Measurements from ENCODE around the gene NLGN4X.
A peak's percentile ranks its signal among the peaks of the same experiment; 100 is the strongest.
"Not testable (repeated sequence)": the region's sequence is repeated elsewhere in the genome, so short reads cannot be mapped to it uniquely, and the experiment has no call there.

Gene NLGN4X

DNA sequence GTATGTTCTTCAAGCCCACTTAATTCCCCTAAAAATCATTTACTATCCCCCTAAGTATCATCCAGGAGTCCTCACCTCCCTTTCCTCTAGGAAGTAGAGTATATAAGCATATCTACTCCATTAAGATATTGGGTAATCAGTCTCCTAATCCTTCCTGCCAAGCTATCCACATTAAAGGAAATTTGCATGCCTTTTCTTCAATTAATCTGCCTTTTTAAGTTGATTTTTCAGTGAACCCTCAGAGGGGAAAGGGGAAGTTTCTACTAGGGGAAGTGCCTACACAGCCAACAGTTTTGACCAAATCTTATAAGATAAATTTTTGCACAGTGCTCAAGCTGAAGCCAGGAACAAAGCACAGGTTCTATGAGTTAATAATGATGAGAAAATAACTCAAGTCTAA, 222.8 kb downstream of the NLGN4X start:
- DNase-seq (ENCODE audit: low spot score), result no peak

DNA sequence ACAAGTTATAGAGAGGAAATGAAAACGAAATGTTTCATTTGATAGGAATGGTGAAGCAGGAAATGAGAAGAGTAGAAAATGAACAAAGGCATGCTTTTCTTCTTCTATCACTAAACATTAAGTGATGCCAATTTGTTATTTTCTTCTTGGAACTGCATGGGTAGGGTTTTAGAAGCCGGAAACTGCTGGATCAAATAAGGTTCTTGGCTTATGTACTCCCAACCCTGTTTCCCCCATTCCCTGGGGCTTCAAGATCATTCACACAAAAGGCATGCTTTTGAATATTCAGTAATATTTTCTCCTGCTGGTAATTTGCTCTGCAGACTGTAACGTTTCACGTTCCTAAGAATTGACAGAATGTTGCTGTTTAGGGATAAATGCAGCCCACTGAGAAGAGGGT, 224.1 kb downstream of the NLGN4X start:
- DNase-seq (ENCODE audit: low spot score), result no peak

DNA sequence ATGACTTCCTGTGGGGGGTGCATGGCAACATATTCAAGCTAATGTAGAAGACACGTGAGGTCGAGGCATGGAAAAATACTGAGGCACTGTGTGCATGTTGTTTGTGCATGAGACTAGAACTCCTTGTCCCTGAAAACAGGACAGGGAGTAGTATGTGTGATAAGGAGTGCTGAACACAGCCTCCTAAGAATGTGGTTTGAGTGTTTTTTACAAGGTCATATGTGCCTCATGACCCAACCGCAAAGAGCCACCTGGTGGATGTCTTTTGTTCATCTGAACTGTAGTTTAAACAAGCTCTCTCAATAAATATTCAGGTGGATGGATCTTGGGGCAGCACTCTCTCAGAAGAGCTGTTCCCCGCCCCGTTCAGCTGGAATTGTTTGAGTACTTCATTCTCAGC, 226.6 kb downstream of the NLGN4X start:
- no peak for DNase-seq (ENCODE audit: low spot score)

DNA sequence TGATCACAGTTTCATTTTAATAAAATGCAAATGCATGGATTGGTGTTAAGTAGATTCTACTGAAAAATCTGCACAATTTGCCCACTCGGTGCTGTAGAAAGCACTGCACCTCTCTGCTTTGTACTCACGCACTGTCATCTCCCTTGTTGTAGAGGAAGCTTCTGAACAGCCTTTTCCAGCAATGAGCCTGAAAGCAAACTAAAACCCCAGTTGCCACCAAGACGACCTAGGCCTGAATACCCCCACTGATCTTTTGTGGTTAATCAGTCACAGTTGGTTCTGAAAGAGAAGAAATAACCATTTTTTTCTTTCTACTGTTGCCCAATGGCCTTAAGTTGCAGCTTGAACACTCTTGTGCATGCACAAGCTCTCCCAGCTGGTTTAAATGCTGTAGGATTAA, 229.8 kb downstream of the NLGN4X start:
- no peak for DNase-seq (ENCODE audit: low spot score)

DNA sequence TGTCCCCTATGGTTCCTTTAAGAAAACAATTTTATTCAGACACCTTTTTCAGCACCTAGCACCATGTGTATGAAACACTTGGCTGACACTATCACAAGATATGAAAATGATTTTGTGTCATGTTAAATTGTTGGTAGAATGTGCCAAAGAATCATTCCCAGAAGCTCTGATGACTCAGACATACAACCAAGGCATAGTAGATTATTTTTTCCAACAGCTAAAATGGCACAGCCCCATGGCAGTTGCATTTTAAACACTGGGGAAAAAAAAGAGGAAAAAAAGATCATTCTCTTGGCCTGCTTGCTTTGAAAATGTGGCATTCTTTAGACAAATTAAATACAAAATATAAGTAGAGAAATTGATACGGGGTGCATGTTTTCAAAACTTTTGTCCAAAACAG, 230.2 kb downstream of the NLGN4X start:
- no peak for DNase-seq (ENCODE audit: low spot score)

DNA sequence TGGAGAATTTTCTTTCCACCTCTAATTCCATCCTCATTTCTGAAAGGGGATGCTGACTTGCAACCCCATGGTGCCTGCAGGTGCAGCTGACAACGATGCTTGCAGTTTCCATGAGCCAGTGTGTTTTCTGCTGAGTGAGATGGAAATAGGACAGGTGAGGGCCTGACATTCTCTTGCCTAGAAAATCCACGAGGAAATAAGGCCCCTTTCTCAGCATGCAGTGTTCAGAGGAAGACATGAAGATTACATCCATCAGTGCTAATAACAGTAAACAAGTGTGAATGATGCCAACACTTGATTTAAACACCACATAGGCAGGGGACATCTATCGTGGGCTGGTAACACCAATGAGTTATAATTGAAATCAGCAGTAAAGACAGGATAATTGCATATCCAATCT, 237.3 kb downstream of the NLGN4X start:
- no peak for DNase-seq (ENCODE audit: low spot score)

DNA sequence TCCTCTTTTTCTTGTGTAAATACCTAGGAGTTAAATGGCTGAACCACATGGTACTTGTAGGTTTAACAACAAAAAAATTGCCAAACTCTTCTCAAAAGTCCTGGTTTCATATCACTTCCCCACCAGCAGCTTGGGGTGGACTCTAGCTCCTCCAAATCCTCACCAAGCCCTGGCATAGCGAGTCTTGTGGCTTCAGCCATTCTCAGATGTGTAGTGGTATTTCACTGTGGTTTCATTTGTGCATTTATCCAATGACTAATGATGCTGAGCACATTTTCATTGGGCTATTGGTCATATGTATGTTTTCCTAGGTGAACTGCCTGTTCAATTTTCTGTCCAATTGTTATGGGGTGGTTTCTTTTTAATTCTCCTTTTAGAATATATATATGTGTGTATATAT, 249.3 kb downstream of the NLGN4X start:
- DNase-seq (ENCODE audit: low spot score), result no peak

DNA sequence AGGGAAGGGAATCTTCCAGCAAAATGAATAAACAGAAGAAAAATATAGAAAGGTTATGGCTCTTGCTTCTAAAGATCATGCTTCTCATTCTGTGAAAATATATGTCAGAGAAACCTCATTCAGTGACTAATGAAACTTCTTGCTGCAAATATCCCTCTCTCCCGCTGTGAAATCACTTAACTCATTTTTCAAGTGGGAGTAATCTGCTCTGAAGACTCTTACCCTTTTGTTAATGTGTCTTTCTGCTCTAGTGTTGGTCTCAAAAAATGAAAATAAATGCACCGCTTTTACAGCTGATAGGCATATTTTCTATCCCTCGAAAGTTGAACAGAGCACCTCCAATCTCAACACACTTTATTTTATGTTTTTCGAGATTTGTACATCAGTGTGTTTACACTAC, 252.3 kb downstream of the NLGN4X start:
- no peak for DNase-seq (ENCODE audit: low spot score)

DNA sequence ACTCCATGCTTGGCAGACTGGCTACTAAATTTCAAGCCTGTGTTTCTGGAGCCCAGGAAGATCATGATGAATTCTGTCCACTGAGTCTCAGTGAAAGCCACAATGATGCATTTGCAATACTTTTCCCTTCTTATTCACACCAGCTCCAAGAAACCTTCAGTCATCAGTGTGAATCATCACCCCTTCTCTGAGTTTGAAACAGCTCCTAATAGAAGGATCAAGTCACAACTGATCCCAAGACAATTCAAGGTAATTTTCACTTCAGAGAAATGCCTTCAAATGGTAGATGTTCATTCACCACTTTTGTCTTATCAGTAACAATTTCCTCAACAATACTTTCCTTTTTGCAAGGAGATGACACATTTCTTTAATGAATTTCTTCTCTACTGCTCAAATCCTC, 257.4 kb downstream of the NLGN4X start:
- no peak for DNase-seq (ENCODE audit: low spot score)

DNA sequence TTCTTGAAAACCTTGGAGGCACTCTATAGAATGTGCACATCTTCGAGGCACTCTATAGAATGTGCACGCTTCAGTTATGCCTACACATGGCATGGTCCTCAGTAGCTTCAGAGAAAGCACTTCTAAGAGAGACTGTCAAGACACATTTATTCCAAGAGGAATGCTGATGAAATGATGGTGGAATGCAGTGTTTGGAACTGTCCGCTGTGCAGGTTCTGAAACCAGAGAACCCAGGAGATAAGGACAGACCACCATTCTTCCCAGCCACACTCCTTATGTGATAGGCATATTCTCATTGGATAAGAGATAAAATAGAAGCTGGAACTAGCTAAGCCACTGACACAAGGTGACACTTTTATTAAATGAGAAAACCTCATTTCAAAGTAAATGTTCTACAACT, 263.3 kb downstream of the NLGN4X start:
- DNase-seq (ENCODE audit: low spot score), result no peak

DNA sequence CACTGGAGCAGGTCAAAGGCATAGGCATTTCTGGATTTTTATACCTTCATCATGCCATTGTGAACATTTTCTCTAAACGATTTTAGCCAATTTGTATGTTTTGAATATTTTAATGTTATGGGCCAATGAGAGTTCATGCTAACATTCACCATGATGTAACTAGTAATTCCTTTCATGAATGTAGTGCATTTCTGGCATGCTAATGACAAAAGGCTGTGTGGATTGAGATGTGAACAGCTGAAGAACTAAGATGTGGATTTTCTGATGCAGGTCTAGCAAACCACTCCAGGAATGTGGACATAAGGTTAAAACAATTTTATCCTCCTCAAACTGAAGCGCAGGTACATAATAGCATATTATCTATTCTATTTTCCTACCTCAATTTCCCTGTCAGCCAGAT, 269.4 kb downstream of the NLGN4X start:
- DNase-seq (ENCODE audit: low spot score), result no peak

DNA sequence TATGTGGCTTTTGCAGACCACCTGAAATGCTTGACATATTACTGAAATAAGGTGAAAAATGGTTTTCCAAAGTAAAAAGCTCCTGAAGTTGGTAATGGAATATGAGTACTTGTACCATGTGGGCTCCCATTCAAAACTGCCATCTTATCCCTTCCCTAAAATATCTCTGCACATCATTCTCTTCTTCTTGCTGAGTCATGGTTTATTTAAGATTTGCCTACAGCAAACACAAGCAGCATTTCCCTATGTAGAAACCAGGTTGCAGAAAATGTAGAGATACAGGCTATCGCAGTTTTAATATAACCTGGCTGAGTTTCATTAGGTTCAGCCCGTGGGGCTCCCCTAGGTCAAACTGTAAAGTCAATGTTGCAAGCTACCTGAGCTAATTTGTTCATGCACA, 270.1 kb downstream of the NLGN4X start:
- no peak for DNase-seq (ENCODE audit: low spot score)

DNA sequence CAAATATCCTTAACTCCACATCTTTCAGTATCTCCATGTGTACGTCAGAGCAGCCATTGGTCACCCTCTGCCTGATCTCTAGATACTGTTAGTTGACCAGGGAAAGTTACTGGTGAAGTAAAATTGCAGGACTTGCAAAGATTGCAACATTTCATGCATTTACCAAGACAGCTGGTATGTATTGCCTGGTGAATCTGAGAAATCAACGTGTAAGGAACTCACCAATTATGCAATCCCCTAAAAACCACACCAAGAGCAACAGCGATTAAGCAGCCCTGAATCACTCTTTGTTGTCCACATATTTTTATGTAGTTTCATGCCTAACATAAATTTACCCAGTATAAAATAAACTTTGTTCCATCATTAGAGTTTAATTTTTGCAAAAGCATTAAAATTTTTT, 271.2 kb downstream of the NLGN4X start:
- no peak for DNase-seq (ENCODE audit: low spot score)

DNA sequence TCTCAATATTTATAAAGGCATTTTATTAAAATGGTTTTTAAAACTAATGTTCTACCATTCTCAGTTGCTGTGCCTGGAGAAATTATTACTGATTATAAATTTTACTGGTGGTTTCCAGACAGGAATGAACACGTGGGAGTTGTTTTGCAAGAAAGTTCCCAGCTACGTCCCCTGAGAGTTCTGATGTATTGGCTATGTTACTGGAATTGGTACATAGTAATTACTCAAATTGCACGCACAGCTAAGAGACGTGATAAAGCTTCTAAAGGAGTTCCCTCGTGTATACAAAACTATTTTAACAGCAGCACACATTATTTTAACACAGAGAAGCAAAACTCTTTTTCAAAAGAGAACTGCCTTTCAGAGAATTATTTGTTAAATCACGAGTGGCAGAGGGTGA, 292.2 kb downstream of the NLGN4X start:
- no peak for DNase-seq (ENCODE audit: low spot score)

DNA sequence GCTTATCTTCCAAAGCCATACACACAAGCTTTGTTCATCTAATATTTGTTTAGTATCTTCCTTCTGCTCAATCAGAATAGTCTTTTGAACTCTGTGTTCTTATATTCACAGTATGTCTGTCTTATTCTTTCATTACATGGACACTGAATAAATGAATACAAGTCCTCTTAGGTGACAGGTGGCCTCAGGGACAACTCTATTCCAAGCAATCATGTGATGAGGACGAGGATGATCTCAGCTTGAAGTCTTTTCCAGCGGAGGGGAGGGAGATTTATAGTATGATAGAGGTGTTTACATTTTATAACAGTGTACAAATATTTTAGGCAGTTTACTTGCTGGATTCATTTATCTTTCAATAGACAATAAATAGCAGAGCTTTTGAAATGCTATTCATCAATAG, 300.4 kb downstream of the NLGN4X start:
- DNase-seq (ENCODE audit: low spot score), result no peak

DNA sequence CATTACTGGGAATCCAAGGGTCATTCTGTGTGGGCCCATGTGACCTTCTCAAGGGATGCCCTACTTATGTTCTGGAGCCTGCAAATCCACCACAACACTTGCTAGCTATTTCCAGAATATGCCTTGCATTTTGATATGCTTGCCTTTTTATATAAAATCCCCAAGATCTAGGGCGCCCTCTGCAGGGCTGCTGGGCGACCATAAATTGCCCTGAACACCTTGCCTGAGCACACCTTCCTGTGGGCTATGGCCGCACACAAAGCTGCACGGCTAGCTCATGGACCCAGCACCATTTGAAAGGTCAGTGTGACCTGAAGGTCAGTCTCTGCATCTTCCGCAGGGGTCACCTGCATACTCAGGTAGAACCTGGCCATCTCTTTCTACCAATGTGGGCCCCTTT, 311.7 kb downstream of the NLGN4X start:
- no peak for DNase-seq (ENCODE audit: low spot score)

DNA sequence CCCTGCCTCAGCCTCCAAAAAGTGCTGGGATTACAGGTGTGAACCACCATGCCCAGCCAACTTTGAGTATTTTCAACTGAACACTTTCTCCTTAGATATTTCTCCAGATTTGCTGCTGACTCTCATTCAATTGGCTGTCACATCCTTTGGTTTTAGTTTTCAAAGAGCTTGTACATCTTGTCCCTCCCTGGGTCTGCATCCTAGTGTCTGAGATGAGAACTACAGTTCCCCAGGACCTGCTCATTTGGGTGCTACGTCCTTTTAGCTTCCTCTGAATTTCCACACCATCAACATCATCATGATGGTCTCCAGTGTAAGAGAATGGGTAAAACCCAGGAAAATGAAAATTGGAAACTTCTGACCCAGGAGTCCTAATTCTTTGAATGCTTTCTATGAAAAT, 312.9 kb downstream of the NLGN4X start:
- DNase-seq (ENCODE audit: low spot score), result no peak

DNA sequence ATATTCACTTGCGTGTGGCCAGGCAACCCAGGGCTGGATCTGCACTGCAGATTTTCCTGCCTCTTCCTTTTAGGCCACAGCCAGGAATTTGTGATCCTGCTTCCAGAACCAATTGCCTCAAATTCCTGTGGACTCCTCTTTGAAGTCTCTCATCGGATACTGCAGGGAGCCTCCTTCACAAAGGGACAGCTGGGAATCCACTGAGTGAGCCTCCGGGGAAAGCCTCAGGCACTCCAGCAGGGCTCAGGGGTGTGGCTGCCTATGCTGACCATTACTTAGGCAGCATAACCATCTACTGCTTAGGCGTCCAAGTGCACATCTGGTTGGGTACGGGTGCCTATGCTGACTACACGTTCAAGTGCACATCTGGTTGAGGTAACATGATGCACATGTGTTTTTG, 321.5 kb downstream of the NLGN4X start:
- no peak for DNase-seq (ENCODE audit: low spot score)

DNA sequence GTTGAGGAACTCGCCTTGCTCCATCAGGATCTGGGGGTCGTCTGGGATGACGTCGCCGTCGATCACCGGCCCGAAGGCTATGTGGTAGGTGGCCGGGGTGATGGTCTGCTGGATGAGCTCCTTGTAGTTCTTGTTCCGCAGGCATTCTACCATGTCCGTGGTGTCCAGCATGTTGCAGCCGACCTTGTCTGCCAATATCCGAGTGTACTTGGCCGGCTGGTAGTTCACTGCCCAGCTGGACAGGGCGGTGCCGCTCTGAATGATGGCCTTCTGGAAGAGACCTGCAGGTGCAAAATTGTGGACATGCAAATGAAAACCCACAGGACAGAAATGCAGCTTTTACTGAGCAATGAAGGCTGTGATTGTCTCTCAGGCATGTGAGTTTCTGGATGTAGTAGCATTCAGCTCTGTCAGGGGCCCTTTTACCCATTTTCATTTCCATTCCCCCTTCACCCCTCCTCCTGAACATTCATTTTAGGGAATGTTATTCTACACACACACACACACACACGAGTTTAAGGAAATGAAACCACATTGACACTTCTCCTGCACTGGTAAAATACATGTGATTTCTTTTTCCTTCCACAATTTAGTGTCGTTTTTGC, 325.0 kb downstream of the NLGN4X start:
- not testable (repeated sequence) for DNase-seq (ENCODE audit: low spot score)

DNA sequence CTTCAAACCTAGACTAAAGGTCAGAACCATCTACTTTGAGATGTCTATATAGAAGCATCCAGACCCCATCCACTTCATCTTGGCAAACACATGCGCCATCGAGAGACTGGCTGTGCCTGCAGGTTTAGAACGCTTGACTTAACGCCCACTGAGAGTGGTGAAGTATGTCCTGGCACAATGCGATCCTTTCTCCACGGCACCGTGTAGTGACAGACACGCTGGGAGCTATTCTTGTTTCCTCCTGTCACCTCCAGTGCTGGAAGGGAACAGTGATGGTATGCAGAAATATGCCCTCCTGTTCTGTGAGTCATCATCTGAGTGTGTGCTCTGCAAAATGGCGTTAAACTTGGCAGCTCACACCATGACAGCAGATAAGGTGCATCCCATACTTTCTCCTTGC, 330.2 kb downstream of the NLGN4X start:
- DNase-seq (ENCODE audit: low spot score), result no peak

DNA sequence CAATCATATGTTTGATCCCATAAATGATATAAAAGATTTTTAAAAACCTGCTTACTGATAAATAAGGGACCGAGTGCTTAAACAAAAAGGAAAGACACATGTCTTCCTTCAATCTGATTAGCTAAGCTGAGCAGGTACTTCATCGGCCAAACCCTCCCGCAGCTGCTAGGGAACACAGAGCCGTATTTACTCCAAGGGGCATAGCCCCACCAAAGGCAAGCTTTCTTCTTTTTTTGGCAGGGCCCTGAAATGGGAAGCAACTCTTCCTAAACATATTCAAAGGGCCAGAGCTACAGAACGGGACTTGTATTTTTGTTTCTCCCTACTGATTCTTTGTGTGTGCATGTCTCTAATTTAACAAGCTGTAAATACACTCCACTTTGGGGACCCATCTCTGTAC, 337.3 kb downstream of the NLGN4X start:
- no peak for DNase-seq (ENCODE audit: low spot score)

DNA sequence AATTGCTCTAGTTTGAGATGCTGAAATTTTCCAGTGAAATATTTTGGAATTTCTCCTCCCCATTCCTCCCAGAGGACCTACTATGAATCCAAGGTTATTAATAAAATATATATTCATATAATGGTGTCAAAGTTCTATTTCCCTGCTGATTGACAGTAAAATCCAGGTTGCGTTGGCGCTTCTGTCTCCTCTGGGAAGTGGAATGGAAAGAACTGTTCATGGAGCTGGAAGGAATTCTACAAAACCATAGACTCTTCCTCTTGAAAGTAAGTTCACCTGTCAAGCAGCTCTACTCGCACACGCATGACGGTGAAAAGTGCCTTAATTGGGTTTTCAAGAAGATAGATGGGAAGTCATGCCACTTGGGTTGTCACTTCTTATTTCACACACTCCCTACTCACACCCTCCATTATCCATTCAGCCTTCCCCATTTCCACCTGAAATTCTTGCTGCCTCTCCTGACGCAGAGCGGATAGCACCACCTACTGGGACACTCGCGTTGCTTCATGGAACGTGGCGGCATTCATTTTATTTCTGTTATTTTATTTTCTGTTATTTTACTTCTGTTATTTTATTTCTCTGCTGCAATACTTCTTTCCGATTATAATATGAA, 351.6 kb downstream of the NLGN4X start:
- peak; percentile 2 for DNase-seq (ENCODE audit: low spot score)

DNA sequence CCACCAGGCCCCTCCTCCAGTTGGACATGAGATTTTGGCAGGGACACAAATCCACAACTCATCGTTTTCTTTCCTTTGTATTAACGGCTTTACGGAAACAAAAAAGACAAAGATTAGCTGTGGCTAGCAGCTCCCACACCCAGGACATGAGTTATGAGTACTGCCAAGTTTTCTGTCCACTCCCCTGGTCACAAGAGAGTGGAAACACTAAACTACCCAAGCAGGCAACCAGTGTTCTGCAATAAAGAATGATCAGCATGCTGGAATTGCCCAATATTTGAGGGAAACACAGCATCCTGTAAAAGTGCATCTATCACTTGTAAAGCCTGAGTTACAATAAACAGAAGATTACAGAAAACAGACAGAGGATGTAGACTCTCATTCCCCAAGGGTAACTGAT, 358.4 kb downstream of the NLGN4X start:
- no peak for DNase-seq (ENCODE audit: low spot score)

DNA sequence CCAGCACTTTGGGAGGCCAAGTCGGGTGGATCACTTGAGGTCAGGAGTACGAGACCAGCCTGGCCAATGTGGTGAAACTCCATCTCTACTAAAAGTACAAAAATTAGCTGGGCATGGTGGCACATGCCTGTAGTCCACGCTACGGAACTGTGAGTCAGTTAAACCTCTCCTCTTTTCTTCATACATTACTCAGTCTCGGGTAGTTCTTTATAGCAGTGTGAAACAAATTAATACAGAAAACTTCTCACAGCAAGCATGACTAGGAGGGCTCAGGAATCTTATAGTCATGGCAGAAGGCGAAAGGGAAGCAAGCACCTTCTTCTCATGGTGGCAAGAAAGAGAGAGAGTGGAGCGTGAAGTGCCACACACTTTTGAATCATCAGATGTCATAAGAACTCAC, 358.9 kb downstream of the NLGN4X start:
- DNase-seq (ENCODE audit: low spot score), result no peak

DNA sequence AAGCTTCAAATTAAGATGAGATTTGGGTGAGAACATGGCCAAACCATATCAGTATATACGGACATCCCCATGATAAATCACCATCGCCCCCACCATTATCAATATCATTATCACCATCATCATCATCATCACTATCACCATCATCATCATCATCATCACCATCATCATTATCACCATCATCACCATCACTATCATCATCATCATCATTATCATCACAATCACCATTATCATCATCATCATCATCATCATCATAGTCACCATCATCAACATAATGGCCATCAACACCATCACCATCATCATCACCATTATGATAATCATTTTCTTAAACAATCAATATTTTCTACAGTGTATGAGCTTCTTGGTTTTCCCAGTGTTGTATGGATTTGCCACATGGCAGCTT, 360.9 kb downstream of the NLGN4X start:
- DNase-seq (ENCODE audit: low spot score), result no peak
